HL-60 (cell line): Measurements from ENCODE around the gene BLID.

ENCODE experiments used
- DNase-seq, 2 experiments: peaks; one replicate each; pipeline ENCODE4 v3.0.0-alpha.2; 2010 to 2020; ENCODE audit warnings: low read depth in 1 of 2, low spot score in 1 of 2
- H3K27ac ChIP-seq: fragments of 250-450 bp; sonication (Bioruptor Pico); replicated peaks from 2 replicates; pipeline ENCODE4 v1.5.1; 2020; ENCODE audit warnings: mild to moderate bottlenecking, moderate library complexity
- H3K27me3 ChIP-seq: fragments of 250-450 bp; sonication (Bioruptor Pico); 2 replicates; pipeline ENCODE4 v1.5.1; 2021; ENCODE audit warnings: mild to moderate bottlenecking, moderate library complexity; ENCODE audit not compliant: insufficient read depth, poor library complexity, severe bottlenecking
- H3K4me3 ChIP-seq: replicated peaks from 2 replicates; pipeline ENCODE4 v1.5.1; 2011; ENCODE audit warnings: mild to moderate bottlenecking, control low read depth, low read length; ENCODE audit not compliant: insufficient read depth
- GABPA ChIP-seq: IDR thresholded peaks from 2 replicates; pipeline ENCODE4 v1.6.1; 2012; ENCODE audit warnings: low read depth
- POLR2AphosphoS5 ChIP-seq: IDR thresholded peaks from 2 replicates; pipeline ENCODE4 v1.6.1; 2012; ENCODE audit warnings: low read depth
- SPI1 ChIP-seq: IDR thresholded peaks from 2 replicates; pipeline ENCODE4 v1.6.1; 2012; ENCODE audit warnings: low read depth, mild to moderate bottlenecking, borderline replicate concordance
- TF ChIP-seq, protein P1 (sequence below): IDR thresholded peaks from one replicate; pipeline ENCODE4 v1.5.1; 2011; ENCODE audit warnings: low read length, control low read depth, inconsistent platforms; ENCODE audit not compliant: insufficient read depth
- TF ChIP-seq, protein P2 (sequence below): IDR thresholded peaks from 2 replicates; pipeline ENCODE4 v1.6.1; 2012; ENCODE audit warnings: low read depth; ENCODE audit not compliant: insufficient replicate concordance

Gene BLID

DNA sequence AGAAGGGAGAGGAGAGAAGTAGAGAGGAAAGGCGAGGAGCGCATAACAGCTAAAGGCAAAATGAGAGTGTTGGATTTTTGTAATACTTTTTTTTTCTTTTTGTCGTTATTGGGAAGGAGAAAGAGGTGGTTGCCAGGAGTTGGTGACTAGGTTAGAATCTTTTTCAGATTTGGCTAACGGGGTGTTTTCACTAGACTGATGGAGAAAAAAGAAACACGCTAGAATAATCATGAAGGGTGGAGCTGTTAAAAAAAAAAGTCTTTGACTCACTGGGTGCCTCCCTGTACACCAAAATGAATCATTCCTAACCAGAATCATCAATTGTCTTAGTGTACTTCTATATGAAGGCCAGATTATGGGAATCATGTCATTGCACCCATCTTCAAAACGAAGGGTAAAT is 12.7 kb downstream of the BLID start:
- TF ChIP-seq POLR2AphosphoS5 (no peak), SPI1 (no peak), GABPA (no peak)
- TF ChIP-seq, protein P1, sequence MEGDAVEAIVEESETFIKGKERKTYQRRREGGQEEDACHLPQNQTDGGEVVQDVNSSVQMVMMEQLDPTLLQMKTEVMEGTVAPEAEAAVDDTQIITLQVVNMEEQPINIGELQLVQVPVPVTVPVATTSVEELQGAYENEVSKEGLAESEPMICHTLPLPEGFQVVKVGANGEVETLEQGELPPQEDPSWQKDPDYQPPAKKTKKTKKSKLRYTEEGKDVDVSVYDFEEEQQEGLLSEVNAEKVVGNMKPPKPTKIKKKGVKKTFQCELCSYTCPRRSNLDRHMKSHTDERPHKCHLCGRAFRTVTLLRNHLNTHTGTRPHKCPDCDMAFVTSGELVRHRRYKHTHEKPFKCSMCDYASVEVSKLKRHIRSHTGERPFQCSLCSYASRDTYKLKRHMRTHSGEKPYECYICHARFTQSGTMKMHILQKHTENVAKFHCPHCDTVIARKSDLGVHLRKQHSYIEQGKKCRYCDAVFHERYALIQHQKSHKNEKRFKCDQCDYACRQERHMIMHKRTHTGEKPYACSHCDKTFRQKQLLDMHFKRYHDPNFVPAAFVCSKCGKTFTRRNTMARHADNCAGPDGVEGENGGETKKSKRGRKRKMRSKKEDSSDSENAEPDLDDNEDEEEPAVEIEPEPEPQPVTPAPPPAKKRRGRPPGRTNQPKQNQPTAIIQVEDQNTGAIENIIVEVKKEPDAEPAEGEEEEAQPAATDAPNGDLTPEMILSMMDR: no peak
- TF ChIP-seq, protein P2, sequence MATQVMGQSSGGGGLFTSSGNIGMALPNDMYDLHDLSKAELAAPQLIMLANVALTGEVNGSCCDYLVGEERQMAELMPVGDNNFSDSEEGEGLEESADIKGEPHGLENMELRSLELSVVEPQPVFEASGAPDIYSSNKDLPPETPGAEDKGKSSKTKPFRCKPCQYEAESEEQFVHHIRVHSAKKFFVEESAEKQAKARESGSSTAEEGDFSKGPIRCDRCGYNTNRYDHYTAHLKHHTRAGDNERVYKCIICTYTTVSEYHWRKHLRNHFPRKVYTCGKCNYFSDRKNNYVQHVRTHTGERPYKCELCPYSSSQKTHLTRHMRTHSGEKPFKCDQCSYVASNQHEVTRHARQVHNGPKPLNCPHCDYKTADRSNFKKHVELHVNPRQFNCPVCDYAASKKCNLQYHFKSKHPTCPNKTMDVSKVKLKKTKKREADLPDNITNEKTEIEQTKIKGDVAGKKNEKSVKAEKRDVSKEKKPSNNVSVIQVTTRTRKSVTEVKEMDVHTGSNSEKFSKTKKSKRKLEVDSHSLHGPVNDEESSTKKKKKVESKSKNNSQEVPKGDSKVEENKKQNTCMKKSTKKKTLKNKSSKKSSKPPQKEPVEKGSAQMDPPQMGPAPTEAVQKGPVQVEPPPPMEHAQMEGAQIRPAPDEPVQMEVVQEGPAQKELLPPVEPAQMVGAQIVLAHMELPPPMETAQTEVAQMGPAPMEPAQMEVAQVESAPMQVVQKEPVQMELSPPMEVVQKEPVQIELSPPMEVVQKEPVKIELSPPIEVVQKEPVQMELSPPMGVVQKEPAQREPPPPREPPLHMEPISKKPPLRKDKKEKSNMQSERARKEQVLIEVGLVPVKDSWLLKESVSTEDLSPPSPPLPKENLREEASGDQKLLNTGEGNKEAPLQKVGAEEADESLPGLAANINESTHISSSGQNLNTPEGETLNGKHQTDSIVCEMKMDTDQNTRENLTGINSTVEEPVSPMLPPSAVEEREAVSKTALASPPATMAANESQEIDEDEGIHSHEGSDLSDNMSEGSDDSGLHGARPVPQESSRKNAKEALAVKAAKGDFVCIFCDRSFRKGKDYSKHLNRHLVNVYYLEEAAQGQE: no peak
- Histone ChIP-seq H3K4me3 (no peak overlapping the region), H3K27me3 (peaks cover 40% of the 10 kb centered on the region), H3K27ac (no peak overlapping the region)
- DNase-seq: no peak

DNA sequence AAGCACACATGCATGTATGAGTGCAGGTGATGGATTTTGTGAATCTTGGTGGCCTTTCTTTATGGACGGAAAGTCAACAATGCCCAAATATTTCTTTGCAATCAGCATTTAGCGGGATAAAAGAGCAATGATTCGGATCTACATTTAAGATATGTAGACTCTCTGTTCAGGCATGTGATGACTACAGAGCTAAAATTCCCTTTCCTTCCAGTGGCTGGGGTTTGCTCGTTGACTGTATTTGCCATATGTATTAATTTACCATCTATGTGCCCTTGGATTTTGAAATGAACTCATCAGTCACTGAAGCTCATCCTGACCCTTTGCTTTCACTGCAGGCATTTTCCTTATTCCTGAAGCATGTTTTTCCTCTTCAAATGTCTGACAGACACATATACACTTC is 13.6 kb downstream of the BLID start:
- peaks cover 40% of the 10 kb centered on the region for H3K27me3 ChIP-seq
- H3K4me3 ChIP-seq: no peak overlapping the region
- H3K27ac ChIP-seq: no peak overlapping the region
- TF ChIP-seq POLR2AphosphoS5 (no peak), GABPA (no peak), SPI1 (no peak)
- TF ChIP-seq, protein P2: no peak
- TF ChIP-seq, protein P1: no peak
- no peak for DNase-seq

DNA sequence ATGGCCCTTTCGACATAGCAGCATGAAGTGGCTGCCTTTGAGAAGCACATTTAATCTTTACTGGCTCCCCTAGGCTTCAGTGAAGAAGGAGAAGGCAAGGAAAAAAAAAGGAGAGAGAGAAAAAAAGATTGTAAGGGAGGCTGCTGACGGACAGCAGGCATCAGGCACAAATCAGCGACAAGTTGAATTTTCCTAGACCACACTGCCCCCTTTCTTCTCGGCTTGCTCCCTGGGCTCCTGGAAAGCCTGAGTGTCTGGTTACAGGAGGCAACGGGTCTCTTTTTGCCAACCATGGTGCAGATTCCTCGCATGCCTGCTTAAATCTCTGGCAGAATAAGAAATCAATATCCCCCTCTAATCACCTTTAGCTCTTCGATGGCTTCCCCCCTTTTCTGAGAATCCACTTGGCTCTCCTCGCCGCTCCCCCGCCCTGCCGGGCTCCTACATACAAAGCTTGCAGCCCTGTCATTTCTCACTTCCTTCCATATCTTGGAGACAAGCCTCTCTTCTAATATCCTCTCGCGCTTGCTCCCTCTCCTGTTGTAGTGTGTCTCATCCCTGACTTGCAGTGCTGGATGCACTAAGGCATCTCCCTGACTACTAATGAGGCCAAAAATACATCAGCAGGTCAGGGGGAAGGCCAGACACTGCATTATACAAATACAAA is 14.3 kb downstream of the BLID start:
- no peak for DNase-seq
- TF ChIP-seq, protein P1: no peak
- TF ChIP-seq SPI1 (no peak), POLR2AphosphoS5 (no peak), GABPA (no peak)
- TF ChIP-seq, protein P2: no peak
- no peak overlapping the region for H3K27ac ChIP-seq
- H3K4me3 ChIP-seq: no peak overlapping the region
- H3K27me3 ChIP-seq: peaks cover 40% of the 10 kb centered on the region
